ENCODE data around the gene STPG1. TPM values are rescaled to one million over a fixed set of nuclear protein-coding genes. Genes with fewer than 3 reads are reported as not detected.

The STPG1 gene
- total RNA-seq, 1 donor: 10.0 TPM

GRCh38 chr1:24383381-24383940 is 30.1 kb downstream of the STPG1 start:
- no peak for TF ChIP-seq CTCF (IDR thresholded peaks at IDR 0.05; ENCODE audit: insufficient read depth, low read length)
- peak; percentile 61 for DNase-seq (ENCODE audit: low read depth)
- H3K4me3 ChIP-seq (ENCODE audit: low read depth, low read length): no peak overlapping the region

GRCh38 chr1:24382165-24382577 is 31.4 kb downstream of the STPG1 start:
- no peak for TF ChIP-seq CTCF (IDR thresholded peaks at IDR 0.05; ENCODE audit: insufficient read depth, low read length)
- DNase-seq (ENCODE audit: low read depth): no peak
- no peak overlapping the region for H3K4me3 ChIP-seq (ENCODE audit: low read depth, low read length)

GRCh38 chr1:24381256-24381655 is 32.3 kb downstream of the STPG1 start:
- no peak for DNase-seq (ENCODE audit: low read depth)
- TF ChIP-seq CTCF (IDR thresholded peaks at IDR 0.05; ENCODE audit: insufficient read depth, low read length): no peak

GRCh38 chr1:24380508-24380907 is 33.1 kb downstream of the STPG1 start:
- no peak for TF ChIP-seq CTCF (IDR thresholded peaks at IDR 0.05; ENCODE audit: insufficient read depth, low read length)
- no peak overlapping the region for H3K4me3 ChIP-seq (ENCODE audit: low read depth, low read length)
- no peak for DNase-seq (ENCODE audit: low read depth)

More at GRCh38 chr1:24381256-24381655, 32.3 kb downstream of the STPG1 start:
- H3K4me3 ChIP-seq (ENCODE audit: low read depth, low read length): no peak overlapping the region

- DNase-seq (ENCODE audit: low read depth): peak; percentile 60
- no peak overlapping the region for H3K4me3 ChIP-seq (ENCODE audit: low read depth, low read length)
- TF ChIP-seq CTCF (IDR thresholded peaks at IDR 0.05; ENCODE audit: insufficient read depth, low read length): no peak
These were observed 33.8 kb downstream of the STPG1 start for GRCh38 chr1:24379733-24380315.

- no peak overlapping the region for H3K4me3 ChIP-seq (ENCODE audit: low read depth, low read length)
- DNase-seq (ENCODE audit: low read depth): no peak
- no peak for TF ChIP-seq CTCF (IDR thresholded peaks at IDR 0.05; ENCODE audit: insufficient read depth, low read length)
These were observed 38.4 kb downstream of the STPG1 start for GRCh38 chr1:24374891-24375786.
